SK-N-SH treated with all-trans-retinoic acid at 6 μM for 48 hours (cell line): ENCODE results near the gene PRKCZ.

ENCODE experiments used
- ATAC-seq: fragments of 200-7000 bp; cut with Tn5 transposase; 3 replicates; pipeline ENCODE4 v1.9.1; 2020; ENCODE audit warnings: mild to moderate bottlenecking, moderate library complexity
- ARNTL ChIP-seq: fragments of 450-650 bp; formaldehyde crosslinking; IDR thresholded peaks from 2 replicates; pipeline ENCODE4 v1.5.0; 2020; ENCODE audit warnings: low read depth, mild to moderate bottlenecking, moderate library complexity, borderline replicate concordance
- BACH2 ChIP-seq: fragments of 250-450 bp; sonication (Bioruptor Pico); IDR thresholded peaks from 2 replicates; pipeline ENCODE4 v1.9.0; 2021; ENCODE audit warnings: mild to moderate bottlenecking, borderline replicate concordance
- CSRNP3 ChIP-seq: fragments of 250-450 bp; sonication (Bioruptor Pico); IDR thresholded peaks from 2 replicates; pipeline ENCODE4 v1.5.1; 2021; ENCODE audit warnings: mild to moderate bottlenecking, moderate library complexity
- ESRRG ChIP-seq: fragments of 250-450 bp; sonication (Bioruptor Pico); IDR thresholded peaks from 2 replicates; pipeline ENCODE4 v1.6.1; 2021; ENCODE audit warnings: mild to moderate bottlenecking
- GLIS3 ChIP-seq: fragments of 250-450 bp; sonication (Bioruptor Pico); IDR thresholded peaks from 2 replicates; pipeline ENCODE4 v1.5.0; 2020; ENCODE audit warnings: mild to moderate bottlenecking, moderate library complexity
- ISL1 ChIP-seq: fragments of 250-450 bp; sonication (Bioruptor Pico); IDR thresholded peaks from 2 replicates; pipeline ENCODE4 v2.1.2; 2022; ENCODE audit warnings: mild to moderate bottlenecking, moderate library complexity
- OSR1 ChIP-seq: fragments of 250-450 bp; sonication (Bioruptor Pico); IDR thresholded peaks from 2 replicates; pipeline ENCODE4 v1.8.0; 2022; ENCODE audit warnings: moderate library complexity, mild to moderate bottlenecking, inconsistent platforms
- POU6F1 ChIP-seq: fragments of 250-450 bp; sonication (Bioruptor Pico); IDR thresholded peaks from 2 replicates; pipeline ENCODE4 v1.8.0; 2021; ENCODE audit warnings: low read depth, mild to moderate bottlenecking, moderate library complexity, borderline replicate concordance
- PPARA ChIP-seq: fragments of 250-450 bp; sonication (Bioruptor Pico); IDR thresholded peaks from 2 replicates; pipeline ENCODE4 v1.5.0; 2020; ENCODE audit warnings: mild to moderate bottlenecking, borderline replicate concordance
- RARB ChIP-seq: fragments of 250-450 bp; sonication (Bioruptor Pico); IDR thresholded peaks from 2 replicates; pipeline ENCODE4 v1.8.0; 2021; ENCODE audit warnings: mild to moderate bottlenecking, moderate library complexity
- SNAI2 ChIP-seq: fragments of 250-450 bp; sonication (Bioruptor Pico); IDR thresholded peaks from 2 replicates; pipeline ENCODE4 v1.5.0; 2020; ENCODE audit warnings: mild to moderate bottlenecking, moderate library complexity
- TCF4 ChIP-seq: fragments of 250-450 bp; sonication (Bioruptor Pico); IDR thresholded peaks from 2 replicates; pipeline ENCODE4 v1.8.0; 2021; ENCODE audit warnings: mild to moderate bottlenecking, moderate library complexity, borderline replicate concordance
- TOX ChIP-seq: fragments of 250-450 bp; sonication (Bioruptor Pico); IDR thresholded peaks from 2 replicates; pipeline ENCODE4 v1.8.0; 2021; ENCODE audit warnings: mild to moderate bottlenecking, moderate library complexity, borderline replicate concordance
- TSHZ2 ChIP-seq: fragments of 250-450 bp; sonication (Bioruptor Pico); IDR thresholded peaks from 2 replicates; pipeline ENCODE4 v1.5.0; 2020; ENCODE audit warnings: mild to moderate bottlenecking, moderate library complexity
- ZC3H10 ChIP-seq: fragments of 250-450 bp; sonication (Bioruptor Pico); IDR thresholded peaks from 2 replicates; pipeline ENCODE4 v1.5.1; 2021; ENCODE audit warnings: mild to moderate bottlenecking, moderate library complexity
- ZFP3 ChIP-seq: fragments of 250-450 bp; sonication (Bioruptor Pico); IDR thresholded peaks from 2 replicates; pipeline ENCODE4 v1.5.0; 2020; ENCODE audit warnings: mild to moderate bottlenecking, moderate library complexity
- ZFP30 ChIP-seq: fragments of 450-650 bp; formaldehyde crosslinking; IDR thresholded peaks from 2 replicates; pipeline ENCODE4 v1.5.0; 2022; ENCODE audit warnings: mild to moderate bottlenecking, moderate library complexity
- ZNF565 ChIP-seq: fragments of 450-650 bp; formaldehyde crosslinking; conservative IDR thresholded peaks from 2 replicates; pipeline ENCODE4 v1.5.0; 2020; ENCODE audit warnings: low read depth, mild to moderate bottlenecking, moderate library complexity
- ZNF70 ChIP-seq: fragments of 450-650 bp; formaldehyde crosslinking; IDR thresholded peaks from 2 replicates; pipeline ENCODE4 v1.5.0; 2020; ENCODE audit warnings: mild to moderate bottlenecking, moderate library complexity
- ZNF8 ChIP-seq: fragments of 450-650 bp; formaldehyde crosslinking; IDR thresholded peaks from 2 replicates; pipeline ENCODE4 v1.5.0; 2020; ENCODE audit warnings: mild to moderate bottlenecking, moderate library complexity
- TF ChIP-seq, protein P1 (sequence below): fragments of 250-450 bp; sonication (Bioruptor Pico); IDR thresholded peaks from 2 replicates; pipeline ENCODE4 v1.5.1; 2020; ENCODE audit warnings: low read depth, mild to moderate bottlenecking, moderate library complexity
- TF ChIP-seq, protein P2 (sequence below): fragments of 250-450 bp; sonication (Bioruptor Pico); IDR thresholded peaks from 2 replicates; pipeline ENCODE4 v1.8.0; 2020; ENCODE audit warnings: mild to moderate bottlenecking, moderate library complexity, borderline replicate concordance

PRKCZ gene

GRCh38 chr1:2049718-2050431 lies at the start of gene PRKCZ:
Gene PRKCZ (plus strand): TSS chr1:2050411. CDS start chr1:2050631, 220 bp downstream.
- no peak for TF ChIP-seq PPARA (CRISPR knock-in tag)
- no peak for TF ChIP-seq ARNTL (CRISPR knock-in tag)
- no peak for TF ChIP-seq ESRRG (CRISPR knock-in tag)
- TF ChIP-seq ZNF70: no peak
- TF ChIP-seq ZFP3: no peak
- TF ChIP-seq, protein P1, sequence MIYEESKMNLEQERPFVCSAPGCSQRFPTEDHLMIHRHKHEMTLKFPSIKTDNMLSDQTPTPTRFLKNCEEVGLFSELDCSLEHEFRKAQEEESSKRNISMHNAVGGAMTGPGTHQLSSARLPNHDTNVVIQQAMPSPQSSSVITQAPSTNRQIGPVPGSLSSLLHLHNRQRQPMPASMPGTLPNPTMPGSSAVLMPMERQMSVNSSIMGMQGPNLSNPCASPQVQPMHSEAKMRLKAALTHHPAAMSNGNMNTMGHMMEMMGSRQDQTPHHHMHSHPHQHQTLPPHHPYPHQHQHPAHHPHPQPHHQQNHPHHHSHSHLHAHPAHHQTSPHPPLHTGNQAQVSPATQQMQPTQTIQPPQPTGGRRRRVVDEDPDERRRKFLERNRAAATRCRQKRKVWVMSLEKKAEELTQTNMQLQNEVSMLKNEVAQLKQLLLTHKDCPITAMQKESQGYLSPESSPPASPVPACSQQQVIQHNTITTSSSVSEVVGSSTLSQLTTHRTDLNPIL (CRISPR knock-in tag): no peak
- no peak for TF ChIP-seq TCF4 (CRISPR knock-in tag)
- no peak for TF ChIP-seq BACH2 (CRISPR knock-in tag)
- no peak for TF ChIP-seq OSR1 (CRISPR knock-in tag)
- no peak for TF ChIP-seq SNAI2 (CRISPR knock-in tag)
- no peak for TF ChIP-seq POU6F1
- peak; percentile 73 for ATAC-seq

GRCh38 chr1:2000432-2000831 lies 49.8 kb upstream of the PRKCZ start:
- ATAC-seq: no peak
- TF ChIP-seq ZNF70: no peak
- TF ChIP-seq TOX (CRISPR knock-in tag): no peak
- TF ChIP-seq ZFP3: no peak
- no peak for TF ChIP-seq ESRRG (CRISPR knock-in tag)
- no peak for TF ChIP-seq ZNF565 (CRISPR knock-in tag)
- TF ChIP-seq ISL1 (CRISPR knock-in tag): no peak
- TF ChIP-seq RARB (CRISPR knock-in tag): no peak
- no peak for TF ChIP-seq TSHZ2
- TF ChIP-seq ZFP30 (CRISPR knock-in tag): no peak
- no peak for TF ChIP-seq BACH2 (CRISPR knock-in tag)
- TF ChIP-seq ZNF8 (CRISPR knock-in tag): no peak

DNA sequence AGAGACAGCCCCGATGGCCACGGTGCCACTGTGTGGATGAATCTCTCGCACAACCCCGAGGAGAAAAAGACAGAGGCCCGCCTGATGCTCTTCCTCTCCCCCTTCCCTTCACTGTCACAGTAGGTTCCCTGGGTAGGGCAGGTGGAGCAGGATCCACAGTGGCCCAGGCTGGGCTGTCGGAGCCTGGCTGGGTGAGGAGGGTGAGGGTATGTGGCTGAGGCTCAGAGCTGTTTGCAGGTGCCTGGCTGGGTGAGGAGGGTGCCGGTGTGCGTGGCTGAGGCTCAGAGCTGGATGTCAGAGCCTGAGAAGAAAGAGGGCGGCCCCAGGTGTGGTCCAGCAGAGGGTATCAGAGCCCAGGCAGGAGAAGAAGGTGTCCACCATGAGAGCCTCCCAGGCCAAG lies 49.4 kb upstream of the PRKCZ start:
- no peak for TF ChIP-seq ZFP30 (CRISPR knock-in tag)
- TF ChIP-seq GLIS3 (CRISPR knock-in tag): no peak
- no peak for TF ChIP-seq ZFP3
- TF ChIP-seq ZNF565 (CRISPR knock-in tag): no peak
- TF ChIP-seq TOX (CRISPR knock-in tag): no peak
- no peak for TF ChIP-seq OSR1 (CRISPR knock-in tag)
- no peak for TF ChIP-seq CSRNP3 (CRISPR knock-in tag)
- TF ChIP-seq ARNTL (CRISPR knock-in tag): no peak
- TF ChIP-seq, protein P1 (CRISPR knock-in tag): no peak
- no peak for TF ChIP-seq BACH2 (CRISPR knock-in tag)
- no peak for TF ChIP-seq ZC3H10 (CRISPR knock-in tag)
- TF ChIP-seq RARB (CRISPR knock-in tag): no peak
- no peak for TF ChIP-seq SNAI2 (CRISPR knock-in tag)
- TF ChIP-seq, protein P2, sequence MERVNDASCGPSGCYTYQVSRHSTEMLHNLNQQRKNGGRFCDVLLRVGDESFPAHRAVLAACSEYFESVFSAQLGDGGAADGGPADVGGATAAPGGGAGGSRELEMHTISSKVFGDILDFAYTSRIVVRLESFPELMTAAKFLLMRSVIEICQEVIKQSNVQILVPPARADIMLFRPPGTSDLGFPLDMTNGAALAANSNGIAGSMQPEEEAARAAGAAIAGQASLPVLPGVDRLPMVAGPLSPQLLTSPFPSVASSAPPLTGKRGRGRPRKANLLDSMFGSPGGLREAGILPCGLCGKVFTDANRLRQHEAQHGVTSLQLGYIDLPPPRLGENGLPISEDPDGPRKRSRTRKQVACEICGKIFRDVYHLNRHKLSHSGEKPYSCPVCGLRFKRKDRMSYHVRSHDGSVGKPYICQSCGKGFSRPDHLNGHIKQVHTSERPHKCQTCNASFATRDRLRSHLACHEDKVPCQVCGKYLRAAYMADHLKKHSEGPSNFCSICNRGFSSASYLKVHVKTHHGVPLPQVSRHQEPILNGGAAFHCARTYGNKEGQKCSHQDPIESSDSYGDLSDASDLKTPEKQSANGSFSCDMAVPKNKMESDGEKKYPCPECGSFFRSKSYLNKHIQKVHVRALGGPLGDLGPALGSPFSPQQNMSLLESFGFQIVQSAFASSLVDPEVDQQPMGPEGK (CRISPR knock-in tag): no peak
- no peak for TF ChIP-seq ESRRG (CRISPR knock-in tag)
- ATAC-seq: no peak
